GM12878 (cell line): ENCODE results near the gene ALDH1L2. TPM values are rescaled to one million over a fixed set of nuclear protein-coding genes. Genes with fewer than 3 reads are reported as not detected.

Experiments
- ATAC-seq: fragments of 200-7000 bp; cut with Tn5 transposase; 3 replicates; pipeline ENCODE4 v1.9.1; 2020; ENCODE audit warnings: mild to moderate bottlenecking, moderate library complexity
- BruUV-seq: library from RNA; stranded (reverse); fragments of 400-500 nt; replicated peaks from 2 replicates; lab custom pipeline; 2021; lab: Mats Ljungman, UMichigan
- CTCF ChIA-PET: fragments of 300-600 bp; sonication (Branson Sonifier 250); formaldehyde crosslinking; extraction: SDS; loops from one replicate; lab custom pipeline; 2021; ENCODE audit warnings: inconsistent platforms; lab: Yijun Ruan, JAX
- POLR2A ChIA-PET: fragments of 350-600 bp; formaldehyde crosslinking; extraction: SDS; loops from one replicate; lab custom pipeline; 2021; ENCODE audit warnings: inconsistent platforms; lab: Charles Lee
- RAD21 ChIA-PET: fragments of 300-600 bp; sonication (Branson Sonifier 250); formaldehyde crosslinking; loops from one replicate; lab custom pipeline; 2023; ENCODE audit warnings: antibody characterized with exemption; ENCODE audit not compliant: unreplicated experiment; lab: Charles Lee
- SMC1A ChIA-PET: fragments of 300-600 bp; sonication (Branson Sonifier 250); formaldehyde crosslinking; loops from one replicate; lab custom pipeline; 2023; ENCODE audit not compliant: unreplicated experiment, uncharacterized antibody; lab: Charles Lee
- DNase-seq: peaks from one replicate; pipeline ENCODE4 v3.0.0-alpha.2; 2011; ENCODE audit warnings: low read depth, low spot score
- FAIRE-seq: peaks from 3 replicates; lab custom pipeline; 2011; peaks lifted over from hg19 to GRCh38; lab: Jason Lieb, UNC
- H2AFZ ChIP-seq: 2 replicates; pipeline ENCODE4 v1.6.0; 2011; ENCODE audit warnings: low read depth, low read length, control low read depth; ENCODE audit not compliant: control insufficient read depth
- H3K27ac ChIP-seq: 2 replicates; pipeline ENCODE4 v1.5.1; 2011; ENCODE audit warnings: control low read depth; ENCODE audit not compliant: control insufficient read depth, insufficient read depth
- H3K27me3 ChIP-seq, 2 experiments: replicated peaks in 1 of 2; 2 replicates each; pipeline versions ENCODE4 v1.6.0 to v1.6.1; 2011; ENCODE audit warnings: low read length in 1 of 2; ENCODE audit not compliant: control insufficient read depth in 2 of 2, insufficient read depth in 2 of 2
- H3K36me3 ChIP-seq, 2 experiments: 2 replicates each; pipeline ENCODE4 v1.5.1; 2011; ENCODE audit warnings: low read length in 1 of 2; ENCODE audit not compliant: control insufficient read depth in 2 of 2, insufficient read depth in 2 of 2
- H3K4me1 ChIP-seq: 2 replicates; pipeline ENCODE4 v1.6.1; 2011; ENCODE audit warnings: mild to moderate bottlenecking, low read length, moderate library complexity, mixed read lengths; ENCODE audit not compliant: control insufficient read depth, insufficient read depth
- H3K4me2 ChIP-seq: 2 replicates; pipeline ENCODE4 v1.6.0; 2011; ENCODE audit warnings: control low read depth; ENCODE audit not compliant: control insufficient read depth, insufficient read depth
- H3K4me3 ChIP-seq: fragments of 200-600 bp; sonication (generic); 2 replicates; pipeline ENCODE4 v1.5.1; 2016
- H3K79me2 ChIP-seq: 2 replicates; pipeline ENCODE4 v1.6.0; 2011; ENCODE audit warnings: low read length; ENCODE audit not compliant: control insufficient read depth, insufficient read depth
- H3K9ac ChIP-seq: 2 replicates; pipeline ENCODE4 v1.8.0; 2011; ENCODE audit warnings: low read length, control low read depth, mixed read lengths; ENCODE audit not compliant: control insufficient read depth, insufficient read depth
- H3K9me3 ChIP-seq: replicated peaks from 3 replicates; pipeline ENCODE4 v1.5.1; 2011; ENCODE audit warnings: mild to moderate bottlenecking, low read length; ENCODE audit not compliant: control insufficient read depth, insufficient read depth
- H4K20me1 ChIP-seq: 2 replicates; pipeline ENCODE4 v1.6.0; 2011; ENCODE audit not compliant: control insufficient read depth, insufficient read depth
- CBX3 ChIP-seq: fragments of 200-600 bp; sonication (generic); IDR thresholded peaks from 2 replicates; pipeline ENCODE4 v1.6.1; 2016; ENCODE audit warnings: low read depth, borderline replicate concordance
- CEBPB ChIP-seq, 2 experiments: fragments of 150-350 bp in 1 of 2; IDR thresholded peaks; 2 replicates each; pipeline ENCODE4 v1.6.1; 2012 to 2014; ENCODE audit warnings: low read depth in 2 of 2, low read length in 2 of 2, borderline replicate concordance in 1 of 2, inconsistent platforms in 1 of 2
- CTCF ChIP-seq, 3 experiments: IDR thresholded peaks in 2 of 3; conservative IDR thresholded peaks in 1 of 3; 2 replicates each; pipeline ENCODE4 v1.5.1; 2011; ENCODE audit warnings: low read depth in 3 of 3, low read length in 3 of 3, mild to moderate bottlenecking in 3 of 3, control low read depth in 2 of 3, moderate library complexity in 2 of 3, inconsistent platforms in 1 of 3, mixed read lengths in 1 of 3; ENCODE audit not compliant: control insufficient read depth in 2 of 3, insufficient read depth in 1 of 3; ENCODE audit errors: extremely low read depth in 1 of 3
- WGBS: methylation state at CpG from one replicate; pipeline ENCODE4 v1.1.6; 2016; ENCODE audit warnings: low lambda C conversion rate; ENCODE audit not compliant: insufficient replicate concordance, insufficient coverage; ENCODE audit errors: missing lambda C conversion rate; 5-methylcytosine and 5-hydroxymethylcytosine counted together
- in situ Hi-C: fragments of 300-500 bp; cut with MboI; formaldehyde crosslinking; loops from 9 replicates; pipeline ENCODE4 v1.14.3; 2018; ENCODE audit warnings: mixed read lengths
- intact Hi-C: fragments of 100-400 bp; cut with micrococcal nuclease; formaldehyde crosslinking; loops from one replicate; pipeline ENCODE4 v1.14.2; 2022; ENCODE audit not compliant: unreplicated experiment
- polyA plus RNA-seq, 11 experiments: library from polyadenylated mRNA; depleted of rRNA in 4 of 11; unstranded in 6 of 11; stranded (reverse) in 5 of 11; fragments of >200 nt; fragmentation: Nextera tagmentation in 4 of 11; fragmentation: Illumina TruSeq in 1 of 11; extraction: Ambion mirVana in 4 of 11; extraction: Trizol in 1 of 11; gene quantifications; 1 replicate in 1 of 11; 2 replicates in 10 of 11; pipeline versions ENCODE4 v1.2.1 to v1.2.3, GENCODE V29; 2011 to 2016; ENCODE audit warnings: inconsistent platforms in 2 of 11, missing spikeins in 2 of 11, low read depth in 1 of 11
- total RNA-seq, 4 experiments: library from RNA; depleted of rRNA in 3 of 4; stranded (reverse); fragments of >200 nt in 3 of 4; fragmentation: Illumina TruSeq in 1 of 4; extraction: Trizol in 1 of 4; gene quantifications; 2 replicates each; pipeline versions ENCODE4 v1.2.1 to v1.2.3, GENCODE V29; 2013 to 2021

ALDH1L2 gene
- total and polyA plus RNA-seq, 10 of the 15 experiments (the other 5 are each of a cell fraction or from before 2014, with no cell fraction given) = 0.15 to 13.7 (median 8.5) TPM

- ChIA-PET RAD21 (interaction anchor here (0.9 to 8.2 kb wide), 10 partner anchors 261 to 671 kb away, joined by 3 to 73 read pairs (median 4); no protein-coding TSS in a partner anchor), SMC1A (interaction anchor here (0.8 to 9.1 kb wide), 18 partner anchors 14 to 693 kb away, joined by 3 to 93 read pairs (median 4); no protein-coding TSS in a partner anchor), POLR2A (no interaction called here), CTCF (interaction anchor here (1.1 to 7.6 kb wide), 11 partner anchors 17 to 671 kb away, joined by 3 to 142 read pairs (median 4); no protein-coding TSS in a partner anchor)
- Histone ChIP-seq H3K9me3 (peaks cover 3% of the 10 kb centered on the region), H3K36me3 (no peaks in the 10 kb centered on the region), H3K4me2 (no peak overlapping the region), H3K27ac (no peak overlapping the region), H3K9ac (no peak overlapping the region), H4K20me1 (no peaks in the 10 kb centered on the region), H3K4me1 (peaks cover 8% of the 10 kb centered on the region), H2AFZ (no peak overlapping the region), H3K4me3 (no peak overlapping the region), H3K79me2 (no peaks in the 10 kb centered on the region), H3K27me3 (no peaks in the 10 kb centered on the region)
- TF ChIP-seq CTCF (IDR thresholded peaks at IDR 0.05 in 2 of 3, conservative IDR thresholded peaks at IDR 0.05 in 1 of 3; ENCODE audit: control insufficient read depth in 2 of 3, extremely low read depth in 1 of 3, insufficient read depth in 1 of 3, low read depth in 3 of 3, low read length in 3 of 3) = no peak
- TF ChIP-seq CBX3 = no peak
- no peak for TF ChIP-seq CEBPB (IDR thresholded peaks at IDR 0.05; ENCODE audit: borderline replicate concordance in 1 of 2, low read depth in 2 of 2, low read length in 2 of 2)
- no TSS peak for BruUV-seq
- in situ Hi-C loops (loop anchor here (5.0 kb wide), 2 partner anchors 370 to 670 kb away; no protein-coding TSS in a partner anchor), intact Hi-C loops (loop anchor here (5.0 to 10.0 kb wide), 7 partner anchors 65 to 850 kb away; partner anchors contain the start of genes CHST11 and NOPCHAP1)
- 7% methylated on average over 4 of the region's 4 CpGs for WGBS
- FAIRE-seq (no peak), DNase-seq (no peak), ATAC-seq (no peak)
Observed at GRCh38 chr12:105051981-105052380, 32.3 kb downstream of the ALDH1L2 start.
